Uterus (tissue), 2 donors: ENCODE results near the gene ABHD12B.

Experiments used
- POLR2A ChIP-seq, 2 donors: fragments of 450-650 bp; IDR thresholded peaks; one replicate each; pipeline ENCODE4 v1.6.1; 2016; ENCODE audit warnings: antibody characterized with exemption in 2 of 2, mild to moderate bottlenecking in 1 of 2, moderate library complexity in 1 of 2
- TF ChIP-seq, protein P1 (sequence below), 4 experiments: fragments of 200-600 bp in 2 of 4; fragments of 450-650 bp in 2 of 4; sonication (generic) in 2 of 4; IDR thresholded peaks; one replicate each; pipeline ENCODE4 v1.5.1; 2016 to 2019; ENCODE audit warnings: antibody characterized with exemption in 4 of 4, mild to moderate bottlenecking in 2 of 4, moderate library complexity in 1 of 4

GRCh38 chr14:50936882-50937281 is 65.0 kb downstream of the ABHD12B start:
- TF ChIP-seq, protein P1, sequence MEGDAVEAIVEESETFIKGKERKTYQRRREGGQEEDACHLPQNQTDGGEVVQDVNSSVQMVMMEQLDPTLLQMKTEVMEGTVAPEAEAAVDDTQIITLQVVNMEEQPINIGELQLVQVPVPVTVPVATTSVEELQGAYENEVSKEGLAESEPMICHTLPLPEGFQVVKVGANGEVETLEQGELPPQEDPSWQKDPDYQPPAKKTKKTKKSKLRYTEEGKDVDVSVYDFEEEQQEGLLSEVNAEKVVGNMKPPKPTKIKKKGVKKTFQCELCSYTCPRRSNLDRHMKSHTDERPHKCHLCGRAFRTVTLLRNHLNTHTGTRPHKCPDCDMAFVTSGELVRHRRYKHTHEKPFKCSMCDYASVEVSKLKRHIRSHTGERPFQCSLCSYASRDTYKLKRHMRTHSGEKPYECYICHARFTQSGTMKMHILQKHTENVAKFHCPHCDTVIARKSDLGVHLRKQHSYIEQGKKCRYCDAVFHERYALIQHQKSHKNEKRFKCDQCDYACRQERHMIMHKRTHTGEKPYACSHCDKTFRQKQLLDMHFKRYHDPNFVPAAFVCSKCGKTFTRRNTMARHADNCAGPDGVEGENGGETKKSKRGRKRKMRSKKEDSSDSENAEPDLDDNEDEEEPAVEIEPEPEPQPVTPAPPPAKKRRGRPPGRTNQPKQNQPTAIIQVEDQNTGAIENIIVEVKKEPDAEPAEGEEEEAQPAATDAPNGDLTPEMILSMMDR (IDR thresholded peaks at IDR 0.05), result no peak
- no peak for TF ChIP-seq POLR2A (IDR thresholded peaks at IDR 0.05)
